K562 (cell line): Measurements from ENCODE around the gene KCTD11. TPM values are rescaled to one million over a fixed set of nuclear protein-coding genes. Genes with fewer than 3 reads are reported as not detected.

ENCODE experiments used
- ATAC-seq: fragments of 200-7000 bp; cut with Tn5 transposase; 3 replicates; pipeline ENCODE4 v1.9.1; 2020; ENCODE audit warnings: moderate library complexity
- BruUV-seq: library from RNA; stranded (reverse); fragments of 400-500 nt; replicated peaks from 2 replicates; lab custom pipeline; 2021; lab: Mats Ljungman, UMichigan
- CTCF ChIA-PET: fragments of 300-600 bp; formaldehyde crosslinking; extraction: SDS; loops from one replicate; lab custom pipeline; 2021; ENCODE audit warnings: low intra/inter-chr PET ratio; lab: Yijun Ruan, JAX
- POLR2A ChIA-PET: fragments of 300-600, 350-650 bp; sonication (Branson Sonifier 250); formaldehyde crosslinking; extraction: SDS; loops from one replicate; lab custom pipeline; 2021; ENCODE audit warnings: antibody characterized with exemption, inconsistent platforms; lab: Yijun Ruan, JAX
- DNase-seq, 4 experiments: peaks; one replicate each; pipeline versions ENCODE4 v3.0.0 to v3.0.0-alpha.2; 2011 to 2018; ENCODE audit warnings: low spot score in 3 of 4, mixed read lengths in 3 of 4; ENCODE audit errors: extremely low read depth in 1 of 4
- FAIRE-seq: peaks from 2 replicates; lab custom pipeline; 2011; peaks lifted over from hg19 to GRCh38; lab: Jason Lieb, UNC
- H2AFZ ChIP-seq: 2 replicates; pipeline ENCODE4 v1.6.0; 2011; ENCODE audit warnings: low read depth, low read length, control low read depth, inconsistent platforms
- H3K27ac ChIP-seq: fragments of 200-600 bp; 3 replicates; pipeline ENCODE4 v1.8.0; 2011; ENCODE audit warnings: low read depth, mild to moderate bottlenecking, control low read depth, inconsistent platforms, low read length, moderate library complexity, mixed read lengths; ENCODE audit errors: extremely low read depth
- H3K27me3 ChIP-seq, 2 experiments: fragments of 300-600 bp in 1 of 2; 2 replicates in 1 of 2; 3 replicates in 1 of 2; pipeline versions ENCODE4 v1.6.0 to v1.8.0; 2011; ENCODE audit warnings: inconsistent platforms in 2 of 2, low read length in 2 of 2, mild to moderate bottlenecking in 1 of 2, mixed read lengths in 1 of 2, moderate library complexity in 1 of 2; ENCODE audit not compliant: control insufficient read depth in 2 of 2, insufficient read depth in 2 of 2
- H3K36me3 ChIP-seq: fragments of 300-600 bp; 3 replicates; pipeline ENCODE4 v1.8.0; 2011; ENCODE audit warnings: mild to moderate bottlenecking, low read length, inconsistent platforms; ENCODE audit not compliant: control insufficient read depth, insufficient read depth
- H3K4me1 ChIP-seq, 2 experiments: fragments of 200-600 bp in 1 of 2; replicated peaks in 1 of 2; 2 replicates in 1 of 2; 3 replicates in 1 of 2; pipeline versions ENCODE4 v1.5.1 to v1.8.0; 2011; ENCODE audit warnings: inconsistent platforms in 2 of 2, low read length in 2 of 2, mild to moderate bottlenecking in 1 of 2, mixed read lengths in 1 of 2, moderate library complexity in 1 of 2; ENCODE audit not compliant: control insufficient read depth in 2 of 2, insufficient read depth in 2 of 2
- H3K4me2 ChIP-seq: 2 replicates; pipeline ENCODE4 v1.6.1; 2011; ENCODE audit warnings: low read length, control low read depth, inconsistent platforms, mixed read lengths; ENCODE audit not compliant: insufficient read depth
- H3K4me3 ChIP-seq: fragments of 200-600 bp; sonication (generic), shearing (Covaris generic); 2 replicates; pipeline ENCODE4 v1.5.1; 2016; ENCODE audit warnings: control low read depth, inconsistent platforms
- H3K79me2 ChIP-seq: fragments of 200-600 bp; 3 replicates; pipeline ENCODE4 v1.8.0; 2011; ENCODE audit warnings: low read length, inconsistent platforms; ENCODE audit not compliant: control insufficient read depth, insufficient read depth
- H3K9ac ChIP-seq, 2 experiments: 2 replicates each; pipeline versions ENCODE4 v1.6.0 to v1.6.1; 2011; ENCODE audit warnings: low read depth in 2 of 2, low read length in 2 of 2, control low read depth in 1 of 2, inconsistent platforms in 1 of 2, mild to moderate bottlenecking in 1 of 2, mixed read lengths in 1 of 2; ENCODE audit not compliant: insufficient read depth in 1 of 2
- H3K9me1 ChIP-seq: one replicate; pipeline ENCODE4 v1.6.0; 2011; ENCODE audit warnings: inconsistent platforms, mild to moderate bottlenecking, low read length, moderate library complexity; ENCODE audit not compliant: control insufficient read depth, insufficient read depth
- H3K9me3 ChIP-seq: replicated peaks from 2 replicates; pipeline ENCODE4 v1.5.1; 2011; ENCODE audit warnings: low read depth, low read length, inconsistent platforms; ENCODE audit not compliant: control insufficient read depth, insufficient read depth
- H4K20me1 ChIP-seq: replicated peaks from 2 replicates; pipeline ENCODE4 v1.6.1; 2011; ENCODE audit warnings: low read length, inconsistent platforms, mixed read lengths; ENCODE audit not compliant: control insufficient read depth, insufficient read depth
- ERF ChIP-seq: fragments of 450-650 bp; formaldehyde crosslinking; IDR thresholded peaks from 2 replicates; pipeline ENCODE4 v1.4.0; 2020; ENCODE audit warnings: mild to moderate bottlenecking, mixed read lengths
- HMG20A ChIP-seq: fragments of 450-650 bp; formaldehyde crosslinking; conservative IDR thresholded peaks from 2 replicates; pipeline ENCODE4 v1.4.0; 2020; ENCODE audit warnings: mild to moderate bottlenecking, mixed read lengths
- KLF16 ChIP-seq: IDR thresholded peaks from 2 replicates; pipeline ENCODE4 v1.6.1; 2016; ENCODE audit warnings: antibody characterized with exemption
- RBBP5 ChIP-seq: fragments of 200-600 bp; sonication (generic); IDR thresholded peaks from 2 replicates; pipeline ENCODE4 v1.6.1; 2012; ENCODE audit warnings: borderline replicate concordance, mild to moderate bottlenecking, low read length, control low read depth, inconsistent platforms; ENCODE audit not compliant: insufficient read depth, poor library complexity, severe bottlenecking
- STAT5B ChIP-seq: fragments of 250-450 bp; sonication (Bioruptor Pico); IDR thresholded peaks from 2 replicates; pipeline ENCODE4 v1.8.0; 2021; ENCODE audit warnings: mild to moderate bottlenecking, inconsistent platforms
- WGBS: fragments of 100-300 bp; shearing (Covaris generic); methylation state at CpG from one replicate; pipeline ENCODE4 v1.1.6; 2016; ENCODE audit warnings: low coverage, mixed read lengths; ENCODE audit not compliant: insufficient coverage; ENCODE audit errors: missing lambda C conversion rate; 5-methylcytosine and 5-hydroxymethylcytosine counted together
- in situ Hi-C: fragments of 300-500 bp; cut with MboI; formaldehyde crosslinking; loops from 4 replicates; pipeline ENCODE4 v1.15.0; 2018; ENCODE audit warnings: inconsistent platforms, mixed read lengths
- intact Hi-C: fragments of 100-400 bp; cut with micrococcal nuclease; formaldehyde crosslinking; loops from 2 replicates; pipeline ENCODE4 v1.14.2; 2022
- polyA plus RNA-seq, 8 experiments: library from polyadenylated mRNA; depleted of rRNA in 4 of 8; stranded (reverse) in 5 of 8; unstranded in 3 of 8; fragments of >200 nt; fragmentation: Nextera tagmentation in 2 of 8; fragmentation: Illumina TruSeq in 1 of 8; extraction: Ambion mirVana in 2 of 8; extraction: Trizol in 1 of 8; gene quantifications; 2 replicates each; pipeline versions ENCODE4 v1.2.1 to v1.2.3, GENCODE V29; 2011 to 2014; ENCODE audit warnings: inconsistent platforms in 1 of 8, missing spikeins in 1 of 8
- total RNA-seq, 7 experiments: library from RNA; depleted of rRNA in 6 of 7; stranded (reverse); fragments of >200 nt in 6 of 7; fragmentation: Illumina TruSeq in 2 of 7; extraction: Trizol in 2 of 7; gene quantifications; 2 replicates each; pipeline versions ENCODE4 v1.2.1 to v1.2.3, GENCODE V29; 2011 to 2021; ENCODE audit warnings: low replicate concordance in 1 of 7

KCTD11 gene
- total and polyA plus RNA-seq, 9 of the 15 experiments (the other 6 are each of a cell fraction or from before 2014, with no cell fraction given), result 0.01 to 3.2 (median 2.5) TPM; not detected in 1

DNA sequence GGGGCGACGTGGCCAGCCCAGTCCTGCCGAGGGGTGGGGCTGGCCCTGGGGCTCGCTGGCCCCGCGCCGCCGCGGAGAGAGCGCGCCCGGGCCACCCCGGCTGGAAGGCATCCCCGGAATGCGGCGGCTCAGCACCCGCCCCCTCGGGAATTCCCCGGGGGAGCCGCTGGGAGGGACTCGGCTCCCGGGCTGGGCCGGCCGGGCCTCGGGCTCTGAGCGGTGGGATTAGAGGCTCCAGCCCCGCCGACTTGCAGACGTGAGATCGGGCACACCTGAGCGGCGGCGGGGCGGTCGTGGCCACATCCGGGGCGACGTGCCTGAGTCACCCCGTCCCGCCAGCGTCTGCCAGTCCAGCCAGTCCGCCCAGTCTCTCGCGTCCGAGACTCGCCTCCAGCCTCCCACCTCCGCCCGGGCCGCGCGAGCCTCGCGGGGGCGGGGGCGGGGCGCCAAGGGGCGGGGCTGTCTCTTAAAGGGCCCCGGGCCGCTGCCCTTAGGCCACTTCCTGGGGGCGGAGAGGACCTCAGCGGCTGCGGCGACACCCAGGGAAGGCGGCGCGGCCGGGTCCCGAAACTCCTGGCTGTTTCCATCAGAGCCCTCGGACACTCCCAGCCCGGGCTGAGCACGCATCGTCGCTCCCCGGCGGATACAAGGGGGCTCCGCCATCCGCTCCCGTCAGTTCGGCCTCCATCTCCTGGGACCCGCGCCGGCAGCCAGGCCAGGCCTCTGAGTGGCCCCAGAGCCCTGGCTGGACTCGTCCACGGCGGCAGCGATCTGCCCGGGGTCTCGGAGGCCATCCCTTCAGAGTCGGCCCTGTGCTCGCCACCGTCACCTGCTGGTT lies at the start of gene KCTD11 (continued):
- TF ChIP-seq ERF (CRISPR knock-in tag) (no peak), HMG20A (no peak)

DNA sequence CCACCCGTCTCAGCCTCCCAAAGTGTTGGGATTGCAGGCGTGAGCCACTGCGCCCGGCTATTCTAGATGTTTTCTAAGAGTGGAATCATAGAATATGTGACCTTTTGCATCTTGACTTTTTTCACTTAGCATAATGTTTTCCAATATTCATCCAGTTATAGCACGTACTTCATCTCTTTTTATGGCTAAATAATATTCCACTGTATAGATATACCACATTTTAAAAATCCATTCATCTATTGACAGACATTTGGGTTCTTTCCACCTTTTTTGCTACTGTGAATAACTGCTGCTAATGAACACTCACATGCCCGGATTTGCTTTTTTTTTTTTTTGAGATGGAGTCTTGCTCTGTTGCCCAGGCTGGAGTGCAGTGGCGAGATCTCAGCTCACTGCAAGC lies 47.8 kb upstream of the KCTD11 start:
- H3K4me1 ChIP-seq, result peaks cover 4 to 8% of the 10 kb centered on the region in 2 experiments; a peak in 4 of 5 replicates
- 85% methylated on average over 4 of the region's 7 CpGs for WGBS
- H3K9ac ChIP-seq, result no peak overlapping the region
- peaks cover 8% of the 10 kb centered on the region; the same call in 2 of the 3 replicates for H3K36me3 ChIP-seq
- no peaks in the 10 kb centered on the region for H3K9me3 ChIP-seq
- no peak overlapping the region for H3K4me3 ChIP-seq
- no peak overlapping the region for H3K27ac ChIP-seq
- intact Hi-C loops (no loop called here), in situ Hi-C loops (no loop called here)
- peaks cover 10% of the 10 kb centered on the region for H4K20me1 ChIP-seq
- DNase-seq (no peak), FAIRE-seq (no peak), ATAC-seq (no peak)
- no peak overlapping the region for H2AFZ ChIP-seq
- ChIA-PET POLR2A (interaction anchor here (0.9 kb wide), 1 partner anchor 14 kb away, joined by 3 read pairs; no protein-coding TSS in a partner anchor), CTCF (no interaction called here)
- peaks cover 18% of the 10 kb centered on the region for H3K79me2 ChIP-seq
- no peaks in the 10 kb centered on the region for H3K27me3 ChIP-seq
- no peak for TF ChIP-seq KLF16
- TF ChIP-seq STAT5B (CRISPR knock-in tag), result no peak
- no peak for TF ChIP-seq RBBP5
- H3K9me1 ChIP-seq, result no peaks in the 10 kb centered on the region
- H3K4me2 ChIP-seq, result no peak overlapping the region
- BruUV-seq, result no TSS peak
